KMS-11 (cell line): ENCODE data around the gene RILP.
"Not testable (repeated sequence)": the region's sequence is repeated elsewhere in the genome, so short reads cannot be mapped to it uniquely, and the experiment has no call there.

ENCODE experiments used
- H2AFZ ChIP-seq: fragments of 200-600 bp; sonication (generic); 2 replicates; pipeline ENCODE4 v1.6.1; 2016; ENCODE audit warnings: antibody characterized with exemption, mixed run types, low read depth
- H3K27ac ChIP-seq: fragments of 200-600 bp; sonication (generic); 2 replicates; pipeline ENCODE4 v1.6.1; 2016; ENCODE audit warnings: mild to moderate bottlenecking, mixed run types
- H3K27me3 ChIP-seq: fragments of 200-600 bp; sonication (generic); 2 replicates; pipeline ENCODE4 v1.6.1; 2017; ENCODE audit warnings: mild to moderate bottlenecking, low read depth, mixed run types, moderate library complexity; ENCODE audit not compliant: insufficient read depth
- H3K36me3 ChIP-seq: fragments of 200-600 bp; sonication (generic); 2 replicates; pipeline ENCODE4 v1.6.1; 2017; ENCODE audit warnings: mild to moderate bottlenecking, mixed run types; ENCODE audit not compliant: insufficient read depth
- H3K4me1 ChIP-seq: fragments of 200-600 bp; sonication (generic); 2 replicates; pipeline ENCODE4 v1.6.1; 2016; ENCODE audit warnings: mild to moderate bottlenecking, low read depth, mixed run types; ENCODE audit not compliant: poor library complexity, severe bottlenecking
- H3K4me2 ChIP-seq: fragments of 200-600 bp; sonication (generic); 2 replicates; pipeline ENCODE4 v1.7.0; 2016; ENCODE audit warnings: mild to moderate bottlenecking, mixed run types
- H3K4me3 ChIP-seq: fragments of 200-600 bp; sonication (generic); IDR thresholded peaks from 2 replicates; pipeline ENCODE4 v1.6.1; 2017; ENCODE audit warnings: low read depth, low read length, mixed read lengths; ENCODE audit not compliant: insufficient read depth
- H3K79me2 ChIP-seq: fragments of 200-600 bp; sonication (generic); 2 replicates; pipeline ENCODE4 v1.6.1; 2016; ENCODE audit warnings: low read depth, mixed run types; ENCODE audit not compliant: insufficient read depth
- H3K9ac ChIP-seq: fragments of 200-600 bp; sonication (generic); 2 replicates; pipeline ENCODE4 v1.6.1; 2016; ENCODE audit warnings: mild to moderate bottlenecking, mixed run types
- H4K20me1 ChIP-seq: fragments of 200-600 bp; sonication (generic); 2 replicates; pipeline ENCODE4 v1.6.1; 2016; ENCODE audit warnings: mild to moderate bottlenecking, mixed run types; ENCODE audit not compliant: insufficient read depth
- CTCF ChIP-seq: fragments of 200-600 bp; sonication (generic); conservative IDR thresholded peaks from 2 replicates; pipeline ENCODE4 v1.6.1; 2017; ENCODE audit warnings: low read depth, mild to moderate bottlenecking, antibody characterized with exemption, low read length, moderate library complexity, mixed read lengths

The RILP gene

DNA sequence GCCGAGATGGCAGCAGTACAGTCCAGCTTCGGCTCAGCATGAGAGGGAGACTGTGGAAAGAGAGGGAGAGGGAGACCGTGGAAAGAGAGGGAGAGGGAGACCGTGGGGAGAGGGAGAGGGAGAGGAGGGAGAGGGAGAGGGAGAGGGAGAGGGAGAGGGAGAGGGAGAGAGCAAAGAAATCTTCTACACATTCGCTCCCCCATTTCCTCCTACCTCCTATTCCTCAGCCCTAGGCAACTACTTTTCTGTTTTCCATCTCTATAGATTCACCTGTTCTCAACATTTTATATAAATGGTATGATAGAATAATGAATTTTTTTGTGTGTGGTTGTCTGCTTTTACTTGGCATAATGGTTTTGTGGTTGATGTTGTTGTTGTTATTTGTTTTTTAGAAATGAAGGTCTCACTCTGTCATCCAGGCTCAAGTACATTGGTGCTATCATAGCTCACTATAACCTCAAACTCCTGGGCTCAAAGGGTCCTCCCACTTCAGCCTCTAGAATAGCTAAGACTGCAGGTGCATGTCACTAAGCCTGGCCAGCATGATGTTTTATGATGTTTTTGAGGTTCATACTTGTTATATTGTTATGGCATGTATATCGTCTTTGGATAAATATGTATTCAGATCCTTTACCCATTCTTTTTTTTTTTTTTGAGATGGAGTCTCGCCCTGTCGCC is 41.0 kb upstream of the RILP start:
- Histone ChIP-seq H3K9ac (no peak overlapping the region), H3K27ac (no peak overlapping the region), H4K20me1 (no peaks in the 10 kb centered on the region), H3K79me2 (no peaks in the 10 kb centered on the region), H3K4me2 (no peak overlapping the region), H3K36me3 (no peaks in the 10 kb centered on the region), H3K4me3 (no peak overlapping the region), H2AFZ (no peak overlapping the region), H3K27me3 (no peaks in the 10 kb centered on the region), H3K4me1 (no peaks in the 10 kb centered on the region)
- no peak for TF ChIP-seq CTCF

GRCh38 chr17:1688405-1688804 is 38.7 kb upstream of the RILP start:
- not testable (repeated sequence) for H3K4me2 ChIP-seq, H4K20me1 ChIP-seq, H3K27me3 ChIP-seq, H2AFZ ChIP-seq, H3K36me3 ChIP-seq, H3K9ac ChIP-seq, H3K4me1 ChIP-seq, H3K4me3 ChIP-seq, H3K27ac ChIP-seq
- peaks cover 14% of the 10 kb centered on the region for H3K79me2 ChIP-seq

- Histone ChIP-seq H3K27me3 (no peaks in the 10 kb centered on the region), H4K20me1 (no peaks in the 10 kb centered on the region), H2AFZ (no peak overlapping the region), H3K4me2 (no peak overlapping the region), H3K4me3 (no peak overlapping the region), H3K27ac (no peak overlapping the region), H3K36me3 (peaks cover 6% of the 10 kb centered on the region; the same call in 1 of the 2 replicates), H3K4me1 (peaks cover 11% of the 10 kb centered on the region), H3K9ac (no peak overlapping the region), H3K79me2 (peaks cover 25% of the 10 kb centered on the region)
- TF ChIP-seq CTCF = no peak
Measured at GRCh38 chr17:1686086-1686485, 36.4 kb upstream of the RILP start.

DNA sequence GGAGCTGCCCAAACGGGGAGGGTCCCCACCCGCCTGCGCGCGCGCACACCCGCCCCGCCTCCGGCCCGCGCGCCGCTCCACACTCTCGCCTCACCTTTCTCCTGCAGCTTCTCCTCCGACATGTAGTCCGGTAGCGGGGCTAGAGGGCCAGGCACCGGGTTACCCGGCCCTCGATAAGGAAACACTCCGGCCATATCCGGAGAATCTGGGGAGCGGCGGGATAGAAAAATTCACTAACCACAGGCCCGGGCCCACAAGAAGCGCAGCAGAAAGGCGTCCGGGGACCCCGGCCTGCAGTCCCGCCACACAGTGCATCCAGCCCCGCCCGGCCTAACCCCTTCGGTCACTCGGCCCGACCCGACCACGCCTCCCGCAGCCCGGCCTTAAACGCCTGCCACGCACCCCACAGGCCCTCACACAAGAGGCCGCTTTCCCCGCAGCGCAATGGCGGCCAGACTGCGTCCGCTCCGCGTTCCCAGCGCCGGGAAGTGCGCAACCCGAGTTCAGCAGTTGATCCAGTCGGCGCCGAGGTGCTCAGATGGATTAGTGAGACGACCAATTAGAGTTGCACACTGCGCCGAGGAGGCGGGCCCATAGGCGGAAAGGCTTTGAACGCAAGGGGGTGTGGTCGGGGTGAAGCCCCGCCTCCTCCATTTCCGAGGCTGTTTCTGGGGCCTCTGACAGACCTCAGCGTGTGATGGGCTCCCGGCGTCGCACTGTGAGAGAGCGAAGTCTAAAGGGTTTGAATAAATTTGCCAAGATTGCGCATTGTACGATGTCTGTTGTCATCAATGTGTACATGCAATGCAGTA is 34.9 kb upstream of the RILP start, which contains the start of gene PRPF8:
Gene PRPF8, minus strand, starts transcription at position 490 of the 812 bp plus-strand sequence. Its CDS starts 296 bp downstream, at position 194.
- H3K27ac ChIP-seq = peak within 1 kb of the TSS; percentile 55
- peaks cover 25% of the 10 kb centered on the region for H3K79me2 ChIP-seq
- H2AFZ ChIP-seq = peak within 1 kb of the TSS; percentile 87

More for the DNA sequence above, 34.9 kb upstream of the RILP start, which contains the start of gene PRPF8:
- Histone ChIP-seq H3K9ac (peak within 1 kb of the TSS; percentile 69), H3K4me2 (peak within 1 kb of the TSS; percentile 93), H4K20me1 (no peaks in the 10 kb centered on the region), H3K27me3 (no peaks in the 10 kb centered on the region), H3K36me3 (peaks cover 9% of the 10 kb centered on the region; the same call in 1 of the 2 replicates), H3K4me1 (peaks cover 11% of the 10 kb centered on the region), H3K4me3 (no peak within 1 kb of the TSS)
- TF ChIP-seq CTCF = no peak
